Testis (tissue), 2 donors: ENCODE results near the gene VSTM2B.

ENCODE experiments used
- POLR2A ChIP-seq: fragments of 450-650 bp; IDR thresholded peaks from one replicate; pipeline ENCODE4 v1.6.1; 2017; ENCODE audit warnings: antibody characterized with exemption, mild to moderate bottlenecking, moderate library complexity
- TF ChIP-seq, protein P1 (sequence below), 3 experiments: fragments of 450-650 bp in 2 of 3; fragments of 200-600 bp in 1 of 3; sonication (generic) in 1 of 3; IDR thresholded peaks; one replicate each; pipeline ENCODE4 v1.5.1; 2016 to 2019; ENCODE audit warnings: antibody characterized with exemption in 3 of 3, mild to moderate bottlenecking in 2 of 3, moderate library complexity in 1 of 3

DNA sequence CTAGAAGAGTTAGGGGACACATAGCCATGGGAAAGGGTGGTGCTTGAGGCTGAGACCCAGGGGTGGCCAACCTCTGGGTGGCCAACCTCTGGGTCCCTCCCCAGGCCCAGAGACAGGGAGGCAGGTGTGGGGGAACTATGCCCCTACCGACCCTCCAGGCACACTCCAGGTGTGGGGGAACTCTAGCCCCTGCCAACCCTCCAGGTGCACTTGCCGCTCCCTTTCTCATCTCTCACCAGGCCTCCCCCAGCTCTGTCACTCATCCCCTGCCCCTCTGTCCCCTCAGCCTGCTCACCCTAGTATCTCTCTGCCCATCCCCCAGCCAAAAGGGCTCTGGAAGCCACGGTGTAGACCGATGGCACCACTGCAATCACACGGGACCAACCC is 10.6 kb upstream of the VSTM2B start:
- TF ChIP-seq, protein P1, sequence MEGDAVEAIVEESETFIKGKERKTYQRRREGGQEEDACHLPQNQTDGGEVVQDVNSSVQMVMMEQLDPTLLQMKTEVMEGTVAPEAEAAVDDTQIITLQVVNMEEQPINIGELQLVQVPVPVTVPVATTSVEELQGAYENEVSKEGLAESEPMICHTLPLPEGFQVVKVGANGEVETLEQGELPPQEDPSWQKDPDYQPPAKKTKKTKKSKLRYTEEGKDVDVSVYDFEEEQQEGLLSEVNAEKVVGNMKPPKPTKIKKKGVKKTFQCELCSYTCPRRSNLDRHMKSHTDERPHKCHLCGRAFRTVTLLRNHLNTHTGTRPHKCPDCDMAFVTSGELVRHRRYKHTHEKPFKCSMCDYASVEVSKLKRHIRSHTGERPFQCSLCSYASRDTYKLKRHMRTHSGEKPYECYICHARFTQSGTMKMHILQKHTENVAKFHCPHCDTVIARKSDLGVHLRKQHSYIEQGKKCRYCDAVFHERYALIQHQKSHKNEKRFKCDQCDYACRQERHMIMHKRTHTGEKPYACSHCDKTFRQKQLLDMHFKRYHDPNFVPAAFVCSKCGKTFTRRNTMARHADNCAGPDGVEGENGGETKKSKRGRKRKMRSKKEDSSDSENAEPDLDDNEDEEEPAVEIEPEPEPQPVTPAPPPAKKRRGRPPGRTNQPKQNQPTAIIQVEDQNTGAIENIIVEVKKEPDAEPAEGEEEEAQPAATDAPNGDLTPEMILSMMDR (IDR thresholded peaks at IDR 0.05), result no peak
- no peak for TF ChIP-seq POLR2A
